ENCODE results near the gene ANKRD44. TPM values are rescaled to one million over a fixed set of nuclear protein-coding genes. Genes with fewer than 3 reads are reported as not detected.

ANKRD44 gene
- total and polyA plus RNA-seq, 5 experiments from 2014 or later: 85.8 to 279 (median 96.1) TPM

DNA sequence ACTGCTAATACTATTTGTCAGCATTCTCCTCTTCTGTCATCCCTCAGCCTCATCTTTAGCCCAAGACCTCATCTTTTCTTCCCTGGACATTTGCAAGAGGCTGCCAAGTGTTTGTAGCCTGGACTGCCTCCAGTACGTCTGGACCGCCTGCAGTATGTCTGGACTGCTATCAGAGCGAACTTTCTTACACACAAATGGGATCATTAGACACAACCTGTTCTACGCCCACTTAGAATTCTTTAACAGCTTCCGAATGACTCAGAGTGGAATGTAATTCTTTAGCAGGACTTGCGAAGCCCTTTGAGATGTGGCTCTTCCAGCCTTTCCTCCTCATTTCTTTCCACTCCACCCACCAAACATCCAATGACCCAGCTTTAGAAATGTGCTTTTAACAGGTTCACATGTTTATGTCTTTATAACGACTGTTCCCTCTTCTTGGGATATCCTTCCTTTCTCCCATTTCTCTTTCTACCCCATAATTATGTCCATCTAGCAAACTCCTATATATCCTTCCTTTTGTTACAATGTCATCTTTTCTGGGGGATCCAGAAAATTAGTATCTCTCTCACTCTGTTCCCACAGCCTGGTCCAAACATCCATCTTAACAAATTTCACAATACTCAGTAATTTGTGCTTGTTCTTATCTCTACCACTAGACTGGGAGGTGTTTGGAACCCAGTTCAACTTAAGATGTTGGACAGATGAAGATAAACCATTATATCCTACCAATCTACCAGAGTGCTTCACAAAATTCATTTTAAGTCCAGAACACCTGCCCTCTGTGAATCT is 212.8 kb downstream of the ANKRD44 start:
- no peaks in the 10 kb centered on the region for H3K9me3 Mint-ChIP-seq
- POLR2A ChIA-PET: no interaction called here
- peak overlapping the region; percentile 13 to 85 (median 58) for H3K27ac Mint-ChIP-seq
- peaks cover 8 to 42% (median 36%) of the 10 kb centered on the region in 4 donors for H3K4me1 Mint-ChIP-seq
- no peak for DNase-seq
- ATAC-seq: no peak
- H3K27me3 Mint-ChIP-seq: no peaks in the 10 kb centered on the region
- peak overlapping the region in 1 of 10 donors; percentile 21 for H3K4me3 Mint-ChIP-seq
- H3K36me3 Mint-ChIP-seq: peaks cover 8 to 86% (median 9%) of the 10 kb centered on the region in 3 donors

DNA sequence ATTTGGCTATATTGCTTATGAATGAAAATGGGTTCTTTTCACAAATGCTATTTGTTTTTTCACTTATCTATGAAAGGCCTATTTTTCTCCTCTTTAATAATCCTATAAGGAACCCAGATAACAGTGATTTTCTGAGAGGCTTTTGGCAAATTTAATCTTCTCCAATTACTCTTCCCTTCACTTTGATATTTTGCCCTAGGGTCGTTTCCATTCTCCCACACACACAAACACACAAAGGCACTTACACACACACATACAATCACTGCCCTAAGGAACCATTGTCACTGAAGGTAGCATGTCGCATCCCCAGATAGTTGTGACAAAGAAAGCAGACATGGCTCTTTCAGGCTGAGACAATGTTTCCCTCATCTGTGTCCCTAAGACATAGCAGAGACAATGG is 213.9 kb downstream of the ANKRD44 start:
- DNase-seq: no peak
- Mint-ChIP-seq H3K4me1 (peaks cover 2 to 44% (median 37%) of the 10 kb centered on the region in 4 donors), H3K9me3 (no peaks in the 10 kb centered on the region), H3K27me3 (no peaks in the 10 kb centered on the region), H3K27ac (peak overlapping the region in 8 of 10 donors; percentile 1 to 85 (median 12)), H3K4me3 (no peak overlapping the region), H3K36me3 (peaks cover 9 to 87% (median 12%) of the 10 kb centered on the region in 3 donors)
- ATAC-seq: no peak
- POLR2A ChIA-PET: no interaction called here

DNA sequence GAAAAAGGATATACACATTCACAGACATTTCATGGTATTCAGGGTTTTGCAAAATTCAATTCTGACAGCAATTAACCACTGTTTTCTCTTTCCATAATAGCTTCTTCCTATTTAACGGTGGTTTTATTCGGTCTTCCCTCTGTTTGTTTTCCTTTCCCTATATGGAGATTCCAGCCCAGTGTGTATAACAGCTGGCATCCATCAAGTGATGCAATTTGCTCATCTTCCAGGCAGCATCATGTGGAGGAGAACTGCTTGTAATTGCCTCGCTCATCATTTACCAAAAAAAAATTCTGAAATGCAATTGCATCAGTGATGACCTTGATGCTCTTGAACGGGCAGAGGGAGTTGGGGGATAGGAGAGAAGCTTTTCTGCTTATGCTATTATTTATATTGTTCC is 218.1 kb downstream of the ANKRD44 start:
- ATAC-seq (no peak), DNase-seq (no peak)
- Mint-ChIP-seq H3K9me3 (no peaks in the 10 kb centered on the region), H3K4me3 (peak overlapping the region in 1 of 10 donors; percentile 18), H3K4me1 (peaks cover 17 to 57% (median 44%) of the 10 kb centered on the region in 4 donors), H3K27me3 (no peaks in the 10 kb centered on the region), H3K27ac (peak overlapping the region in 7 of 10 donors; percentile 7 to 85 (median 52)), H3K36me3 (peaks cover 10 to 88% (median 19%) of the 10 kb centered on the region in 3 donors)
- POLR2A ChIA-PET: no interaction called here

DNA sequence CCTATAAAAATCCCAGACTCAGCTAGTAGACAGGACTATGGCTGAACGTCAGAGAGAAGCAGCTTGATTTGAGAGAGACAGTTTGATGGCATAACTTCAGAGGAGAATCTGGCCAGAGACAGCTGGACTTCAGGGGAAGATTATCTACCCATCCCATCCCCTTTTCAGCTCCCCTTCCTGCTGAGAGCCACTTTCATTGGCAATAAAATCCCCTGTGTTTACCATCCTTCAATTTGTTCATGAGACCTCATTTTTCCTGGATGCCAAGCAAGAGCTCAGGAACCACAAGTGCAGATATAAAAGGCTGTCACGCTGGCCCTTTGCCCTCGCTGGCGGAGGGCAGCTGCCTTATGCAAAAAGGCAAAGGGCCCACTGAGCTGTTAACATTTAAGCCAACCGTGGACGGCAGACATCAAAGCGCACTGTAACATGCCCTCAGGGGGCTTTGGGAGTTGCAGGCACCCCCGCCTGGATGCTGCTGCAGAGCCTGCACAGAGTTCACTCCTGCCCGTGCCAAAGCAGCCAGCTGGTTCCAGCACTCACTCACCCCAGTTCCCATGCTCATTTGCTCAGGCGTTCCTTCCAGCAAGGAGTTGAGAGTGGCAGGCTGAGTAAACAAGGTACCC is 219.7 kb downstream of the ANKRD44 start:
- no peaks in the 10 kb centered on the region for H3K9me3 Mint-ChIP-seq
- peak overlapping the region; percentile 31 to 85 (median 74) for H3K27ac Mint-ChIP-seq
- H3K27me3 Mint-ChIP-seq: no peaks in the 10 kb centered on the region
- DNase-seq (no peak), ATAC-seq (no peak)
- POLR2A ChIA-PET: interaction anchor here (0.6 kb wide), 1 partner anchor 41 kb away, joined by 3 read pairs; no protein-coding TSS in a partner anchor
- H3K4me1 Mint-ChIP-seq: peaks cover 24 to 63% (median 38%) of the 10 kb centered on the region in 4 donors
- H3K36me3 Mint-ChIP-seq: peaks cover 8 to 86% (median 28%) of the 10 kb centered on the region in 3 donors
- H3K4me3 Mint-ChIP-seq: no peak overlapping the region

GRCh38 chr2:197089655-197090054 is 220.9 kb downstream of the ANKRD44 start:
- H3K9me3 Mint-ChIP-seq: no peaks in the 10 kb centered on the region
- H3K4me3 Mint-ChIP-seq: no peak overlapping the region
- ATAC-seq (no peak), DNase-seq (no peak)
- peak overlapping the region in 9 of 10 donors; percentile 1 to 85 (median 66) for H3K27ac Mint-ChIP-seq
- H3K36me3 Mint-ChIP-seq: peaks cover 8 to 85% (median 36%) of the 10 kb centered on the region in 3 donors
- H3K27me3 Mint-ChIP-seq: no peaks in the 10 kb centered on the region
- peaks cover 22 to 61% (median 35%) of the 10 kb centered on the region in 4 donors for H3K4me1 Mint-ChIP-seq
- POLR2A ChIA-PET: no interaction called here

DNA sequence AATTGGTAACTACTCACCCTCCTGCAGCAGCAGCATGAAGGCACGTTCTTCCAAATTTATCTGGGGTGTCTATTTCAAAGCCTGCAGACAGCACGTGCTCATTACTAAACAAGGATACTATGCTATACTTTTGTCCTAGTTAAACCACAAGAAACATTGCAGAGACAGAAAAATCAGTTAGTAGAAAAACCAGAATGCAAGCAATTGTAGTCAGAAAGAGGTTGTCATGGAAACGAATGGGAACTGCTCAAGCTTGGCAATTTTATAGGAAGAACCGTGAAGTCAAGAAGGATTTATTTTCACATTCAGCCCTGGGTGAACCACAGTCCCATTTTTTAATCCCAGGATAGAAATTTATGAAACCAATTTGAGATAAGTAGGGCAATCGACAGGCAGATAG is 221.9 kb downstream of the ANKRD44 start:
- Mint-ChIP-seq H3K4me1 (peaks cover 22 to 60% (median 32%) of the 10 kb centered on the region in 4 donors), H3K4me3 (no peak overlapping the region), H3K36me3 (peaks cover 14 to 88% (median 42%) of the 10 kb centered on the region in 3 donors), H3K27ac (peak overlapping the region in 9 of 10 donors; percentile 0 to 83 (median 61)), H3K27me3 (no peaks in the 10 kb centered on the region), H3K9me3 (no peaks in the 10 kb centered on the region)
- ATAC-seq (no peak), DNase-seq (no peak)
- POLR2A ChIA-PET: no interaction called here

DNA sequence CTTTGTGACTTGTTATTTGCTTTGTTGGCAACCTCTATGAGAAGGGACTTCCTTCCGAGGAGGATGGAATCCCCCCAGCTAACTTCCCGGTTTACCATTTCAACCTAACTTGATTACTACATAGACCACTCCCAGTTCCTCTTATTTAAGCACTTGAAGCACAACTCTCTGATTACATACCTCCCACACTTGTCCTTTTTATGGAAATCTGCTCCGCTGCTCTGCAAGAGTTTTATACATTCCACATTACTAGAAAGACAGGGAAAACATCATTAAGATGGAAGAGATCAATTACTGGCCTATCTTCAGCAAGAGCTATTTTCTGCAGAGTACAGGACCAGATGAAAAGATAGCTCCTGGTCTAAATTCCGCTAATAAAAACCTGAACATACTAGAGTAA is 224.1 kb downstream of the ANKRD44 start:
- H3K4me1 Mint-ChIP-seq: peaks cover 16 to 55% (median 36%) of the 10 kb centered on the region in 4 donors
- no peaks in the 10 kb centered on the region for H3K27me3 Mint-ChIP-seq
- ATAC-seq: no peak
- no peak for DNase-seq
- H3K27ac Mint-ChIP-seq: peak overlapping the region in 7 of 10 donors; percentile 11 to 87 (median 52)
- H3K4me3 Mint-ChIP-seq: peak overlapping the region in 1 of 10 donors; percentile 52
- H3K9me3 Mint-ChIP-seq: no peaks in the 10 kb centered on the region
- POLR2A ChIA-PET: interaction anchor here (0.7 to 1.1 kb wide), 2 partner anchors 72 to 102 kb away, joined by 3 read pairs; no protein-coding TSS in a partner anchor
- peaks cover 18 to 90% (median 50%) of the 10 kb centered on the region in 3 donors for H3K36me3 Mint-ChIP-seq

DNA sequence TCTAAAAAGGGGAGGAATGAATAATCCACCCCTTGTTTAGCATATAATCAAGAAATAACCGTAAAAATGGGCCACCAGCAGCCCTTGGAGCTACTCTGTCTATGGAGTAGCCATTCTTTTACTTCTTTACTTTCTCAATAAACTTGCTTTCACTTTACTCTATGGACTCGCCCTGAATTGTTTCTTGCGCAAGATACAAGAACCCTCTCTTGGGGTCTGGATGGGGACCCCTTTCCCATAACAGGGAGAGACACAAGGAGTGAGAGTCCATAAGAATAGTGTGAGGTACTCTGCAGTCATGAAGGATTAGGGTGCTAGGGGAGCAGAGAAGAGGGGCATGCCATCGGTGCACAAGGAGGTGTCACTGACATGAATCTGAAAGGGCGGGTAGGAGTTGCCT is 224.9 kb downstream of the ANKRD44 start:
- ATAC-seq (no peak), DNase-seq (no peak)
- H3K27me3 Mint-ChIP-seq: no peaks in the 10 kb centered on the region
- H3K4me1 Mint-ChIP-seq: peaks cover 16 to 47% (median 32%) of the 10 kb centered on the region in 4 donors
- POLR2A ChIA-PET: no interaction called here
- peak overlapping the region in 3 of 10 donors; percentile 5 to 43 (median 16) for H3K4me3 Mint-ChIP-seq
- no peaks in the 10 kb centered on the region for H3K9me3 Mint-ChIP-seq
- peak overlapping the region in 8 of 10 donors; percentile 19 to 65 (median 47) for H3K27ac Mint-ChIP-seq
- H3K36me3 Mint-ChIP-seq: peaks cover 21 to 90% (median 54%) of the 10 kb centered on the region in 3 donors

DNA sequence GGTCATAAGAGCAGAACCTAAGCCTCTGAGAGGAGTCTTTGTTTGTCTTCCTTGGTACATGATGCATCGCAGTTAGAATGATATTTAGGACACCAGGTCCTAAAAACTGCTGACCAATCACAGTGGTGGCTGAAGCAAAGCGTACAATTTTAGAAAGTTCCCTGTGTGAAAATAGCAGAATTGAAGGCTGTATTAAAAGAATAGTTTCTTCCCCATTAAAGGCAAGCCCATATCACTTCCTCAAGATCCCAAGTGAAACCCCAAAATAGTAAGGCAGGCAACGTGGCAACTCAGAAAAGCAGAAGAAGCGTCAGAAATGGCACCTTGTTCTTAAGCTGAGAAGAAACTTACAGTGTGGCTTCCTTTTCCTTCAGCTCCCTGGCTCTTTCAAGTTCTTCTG is 229.3 kb downstream of the ANKRD44 start:
- Mint-ChIP-seq H3K4me3 (no peak overlapping the region), H3K9me3 (peaks cover 0 to 5% (median 0%) of the 10 kb centered on the region in 9 donors), H3K27ac (peak overlapping the region in 7 of 10 donors; percentile 41 to 72 (median 58)), H3K4me1 (peaks cover 5 to 26% (median 12%) of the 10 kb centered on the region in 4 donors), H3K36me3 (peaks cover 36 to 89% (median 70%) of the 10 kb centered on the region in 3 donors), H3K27me3 (no peaks in the 10 kb centered on the region)
- no peak for DNase-seq
- no peak for ATAC-seq
- POLR2A ChIA-PET: interaction anchor here (0.6 kb wide), 1 partner anchor 262 kb away, joined by 6 read pairs; no protein-coding TSS in a partner anchor

DNA sequence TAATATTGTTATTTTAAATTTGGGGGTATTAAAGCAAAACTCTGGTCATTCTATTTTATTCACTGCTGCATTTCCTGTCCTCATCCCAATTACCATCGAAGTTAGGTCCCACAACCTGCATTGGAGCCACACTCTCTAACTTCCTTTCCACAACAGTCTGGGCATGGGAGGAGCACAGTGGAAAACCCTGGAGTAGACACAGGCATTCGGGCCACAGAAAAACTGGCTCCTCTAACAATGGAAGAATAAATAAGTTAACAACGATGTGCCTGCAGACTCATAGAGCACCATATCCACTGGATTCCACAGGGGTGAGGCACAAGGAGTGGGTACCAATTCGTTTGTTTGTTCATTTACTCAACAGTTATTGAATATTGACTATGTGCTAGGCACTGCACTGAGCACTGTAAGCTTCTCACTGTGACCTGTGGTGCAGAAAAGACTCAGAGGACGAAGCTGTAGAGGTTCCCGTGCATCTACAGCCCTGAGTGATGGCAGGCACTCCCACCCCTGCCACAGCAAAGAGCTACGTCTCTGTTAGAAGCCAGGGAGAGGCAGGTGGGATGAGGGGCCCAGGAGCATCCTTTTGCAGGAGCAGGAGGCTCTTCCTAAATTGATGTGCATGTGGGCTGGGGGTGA is 229.9 kb downstream of the ANKRD44 start:
- Mint-ChIP-seq H3K9me3 (peaks cover 0 to 6% (median 0%) of the 10 kb centered on the region in 9 donors), H3K27me3 (no peaks in the 10 kb centered on the region), H3K4me3 (no peak overlapping the region), H3K27ac (peak overlapping the region in 9 of 10 donors; percentile 34 to 74 (median 58)), H3K4me1 (peaks cover 9 to 28% (median 15%) of the 10 kb centered on the region in 4 donors), H3K36me3 (peaks cover 41 to 91% (median 73%) of the 10 kb centered on the region in 3 donors)
- no peak for DNase-seq
- no peak for ATAC-seq
- POLR2A ChIA-PET: interaction anchor here (0.6 kb wide), 1 partner anchor 262 kb away, joined by 6 read pairs; no protein-coding TSS in a partner anchor

DNA sequence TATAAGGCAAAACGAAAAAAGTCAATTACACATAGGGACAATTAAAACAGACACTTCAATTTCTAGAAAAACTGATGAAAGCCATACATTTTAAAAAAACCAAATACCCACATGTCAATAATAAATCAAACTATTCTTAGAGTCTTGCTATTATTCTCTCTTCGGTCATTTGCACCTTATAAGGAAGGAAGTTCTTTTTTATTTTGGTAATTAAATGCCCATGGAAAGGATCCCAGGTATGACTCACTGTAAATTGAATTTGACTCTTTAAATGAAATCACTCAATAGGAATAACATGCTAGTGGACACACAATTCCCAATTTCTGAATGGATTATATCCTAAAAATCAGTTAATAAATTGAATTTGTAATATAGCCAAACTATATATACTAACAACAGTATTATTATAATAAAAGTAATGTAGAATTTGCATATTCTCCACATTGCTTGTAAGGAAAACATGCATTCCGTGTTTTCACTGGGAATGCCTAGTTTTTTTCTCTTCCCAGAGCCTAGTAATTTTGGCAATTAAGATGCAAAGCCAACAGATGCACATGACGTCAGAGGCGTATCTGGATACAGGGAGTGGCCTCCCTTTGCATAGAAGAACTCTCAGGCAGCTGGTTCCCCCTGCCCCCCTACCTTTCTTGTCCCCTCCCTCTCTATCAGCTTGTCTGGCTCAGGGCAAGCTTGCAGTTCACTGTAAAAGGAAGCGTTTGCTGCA is 230.6 kb downstream of the ANKRD44 start:
- peaks cover 9 to 32% (median 17%) of the 10 kb centered on the region in 4 donors for H3K4me1 Mint-ChIP-seq
- DNase-seq: no peak
- no peaks in the 10 kb centered on the region for H3K27me3 Mint-ChIP-seq
- peak overlapping the region in 9 of 10 donors; percentile 34 to 74 (median 50) for H3K27ac Mint-ChIP-seq
- H3K9me3 Mint-ChIP-seq: peaks cover 0 to 6% (median 0%) of the 10 kb centered on the region in 9 donors
- POLR2A ChIA-PET: no interaction called here
- H3K4me3 Mint-ChIP-seq: no peak overlapping the region
- no peak for ATAC-seq
- H3K36me3 Mint-ChIP-seq: peaks cover 41 to 90% (median 68%) of the 10 kb centered on the region in 3 donors

DNA sequence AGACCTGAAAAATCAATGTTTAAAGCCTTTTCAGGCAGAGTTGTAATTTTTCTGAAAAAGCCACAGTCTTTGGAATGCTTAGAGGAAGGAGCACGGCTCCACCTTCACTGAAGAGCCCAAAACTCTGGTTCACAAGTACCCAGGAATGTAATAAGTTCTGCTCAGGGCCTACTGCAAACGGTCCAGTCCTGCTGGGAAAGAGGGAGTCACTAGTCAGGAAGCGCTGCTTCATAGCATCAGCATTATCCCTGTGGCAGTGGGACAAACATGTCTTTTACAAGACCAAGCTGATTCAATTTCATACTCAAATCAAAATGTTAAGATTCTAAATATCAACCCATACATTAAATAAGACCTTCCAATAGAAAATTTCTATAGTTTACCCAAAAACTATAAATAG is 231.2 kb downstream of the ANKRD44 start:
- no peaks in the 10 kb centered on the region for H3K27me3 Mint-ChIP-seq
- peak overlapping the region in 4 of 10 donors; percentile 34 to 72 (median 50) for H3K27ac Mint-ChIP-seq
- POLR2A ChIA-PET: no interaction called here
- no peak for ATAC-seq
- no peak for DNase-seq
- H3K4me1 Mint-ChIP-seq: peaks cover 12 to 37% (median 23%) of the 10 kb centered on the region in 4 donors
- peaks cover 41 to 94% (median 70%) of the 10 kb centered on the region in 3 donors for H3K36me3 Mint-ChIP-seq
- H3K9me3 Mint-ChIP-seq: peaks cover 0 to 6% (median 0%) of the 10 kb centered on the region in 9 donors
- no peak overlapping the region for H3K4me3 Mint-ChIP-seq

All from naive thymus-derived CD8-positive, alpha-beta T cell (primary cell).